HepG2 (cell line): ENCODE results near the gene ACAP2. TPM values are rescaled to one million over a fixed set of nuclear protein-coding genes. Genes with fewer than 3 reads are reported as not detected.

ENCODE experiments used
- ATAC-seq: fragments of 200-7000 bp; cut with Tn5 transposase; 3 replicates; pipeline ENCODE4 v1.9.1; 2020; ENCODE audit warnings: mild to moderate bottlenecking, moderate library complexity
- BruUV-seq: library from RNA; stranded (reverse); fragments of 400-500 nt; replicated peaks from 2 replicates; lab custom pipeline; 2021; lab: Mats Ljungman, UMichigan
- CTCF ChIA-PET: fragments of 300-600 bp; formaldehyde crosslinking; extraction: SDS; loops from one replicate; lab custom pipeline; 2021; ENCODE audit warnings: low total read pairs, inconsistent platforms, low intra/inter-chr PET ratio; lab: Yijun Ruan, JAX
- POLR2A ChIA-PET: fragments of 350-600 bp; sonication (Branson Sonifier 250); formaldehyde crosslinking; loops from one replicate; lab custom pipeline; 2020; ENCODE audit warnings: antibody characterized with exemption, inconsistent platforms; lab: Yijun Ruan, JAX
- DNase-seq: peaks from one replicate; pipeline ENCODE4 v3.0.0-alpha.2; 2015; ENCODE audit warnings: low spot score
- FAIRE-seq: peaks from 3 replicates; lab custom pipeline; 2011; peaks lifted over from hg19 to GRCh38; lab: Jason Lieb, UNC
- H2AFZ ChIP-seq: one replicate; pipeline ENCODE4 v1.6.1; 2011; ENCODE audit warnings: low read length, inconsistent platforms
- H3K27ac ChIP-seq: fragments of 300-600 bp; 3 replicates; pipeline ENCODE4 v1.8.0; 2011; ENCODE audit warnings: mixed run types, mild to moderate bottlenecking, mixed read lengths, low read length, inconsistent platforms; ENCODE audit not compliant: insufficient read depth; ENCODE audit errors: extremely low read length
- H3K27me3 ChIP-seq, 2 experiments: fragments of 200-600 bp in 1 of 2; 2 replicates in 1 of 2; 3 replicates in 1 of 2; pipeline versions ENCODE4 v1.6.0 to v1.8.0; 2011; ENCODE audit warnings: low read length in 2 of 2, mild to moderate bottlenecking in 2 of 2, moderate library complexity in 2 of 2, inconsistent platforms in 1 of 2; ENCODE audit not compliant: insufficient read depth in 2 of 2, control insufficient read depth in 1 of 2
- H3K36me3 ChIP-seq, 2 experiments: fragments of 200-600 bp in 1 of 2; replicated peaks in 1 of 2; 2 replicates in 1 of 2; 3 replicates in 1 of 2; pipeline versions ENCODE4 v1.5.1 to v1.8.0; 2011; ENCODE audit warnings: low read length in 2 of 2, inconsistent platforms in 1 of 2; ENCODE audit not compliant: insufficient read depth in 2 of 2, control insufficient read depth in 1 of 2
- H3K4me1 ChIP-seq: 2 replicates; pipeline ENCODE4 v1.5.1; 2012; ENCODE audit warnings: low read length, inconsistent platforms; ENCODE audit not compliant: insufficient read depth
- H3K4me2 ChIP-seq: 2 replicates; pipeline ENCODE4 v1.6.0; 2011; ENCODE audit warnings: low read depth, low read length, inconsistent platforms
- H3K4me3 ChIP-seq, 3 experiments: fragments of 200-600 bp in 1 of 3; sonication (generic), shearing (Covaris generic) in 1 of 3; replicated peaks in 1 of 3; 2 replicates each; pipeline ENCODE4 v1.5.1; 2011 to 2016; ENCODE audit warnings: low read length in 3 of 3, inconsistent platforms in 2 of 3, low read depth in 2 of 3, mild to moderate bottlenecking in 2 of 3, control low read depth in 1 of 3, mixed read lengths in 1 of 3; ENCODE audit not compliant: insufficient read depth in 1 of 3
- H3K79me2 ChIP-seq: one replicate; pipeline ENCODE4 v1.6.1; 2011; ENCODE audit warnings: low read length, inconsistent platforms; ENCODE audit not compliant: insufficient read depth
- H3K9ac ChIP-seq: 2 replicates; pipeline ENCODE4 v1.6.0; 2011; ENCODE audit warnings: mild to moderate bottlenecking, low read depth, low read length, inconsistent platforms; ENCODE audit not compliant: insufficient read depth
- H3K9me3 ChIP-seq: 2 replicates; pipeline ENCODE4 v1.5.1; 2012; ENCODE audit warnings: mild to moderate bottlenecking, low read length
- H4K20me1 ChIP-seq: 2 replicates; pipeline ENCODE4 v1.6.0; 2011; ENCODE audit warnings: inconsistent platforms, mild to moderate bottlenecking, low read length, moderate library complexity; ENCODE audit not compliant: insufficient read depth
- HNRNPUL1 ChIP-seq: fragments of 200-400 bp; formaldehyde crosslinking; IDR thresholded peaks from 2 replicates; pipeline ENCODE4 v1.6.1; 2017; ENCODE audit warnings: low read depth, mild to moderate bottlenecking, low read length, moderate library complexity
- NR2F6 ChIP-seq, 2 experiments: IDR thresholded peaks; 2 replicates each; pipeline ENCODE4 v1.6.1; 2016; ENCODE audit warnings: antibody characterized with exemption in 1 of 2, mild to moderate bottlenecking in 1 of 2
- PHF21A ChIP-seq: sonication (generic); formaldehyde crosslinking; IDR thresholded peaks from 2 replicates; pipeline ENCODE4 v1.5.0; 2020; ENCODE audit warnings: mild to moderate bottlenecking, missing genetic modification reagents
- SALL1 ChIP-seq: sonication (generic); formaldehyde crosslinking; IDR thresholded peaks from 2 replicates; pipeline ENCODE4 v1.8.0; 2022; ENCODE audit warnings: mild to moderate bottlenecking, missing genetic modification reagents
- SMARCE1 ChIP-seq: fragments of 450-650 bp; IDR thresholded peaks from 2 replicates; pipeline ENCODE4 v1.6.1; 2017; ENCODE audit warnings: borderline replicate concordance
- TFDP1 ChIP-seq: IDR thresholded peaks from 2 replicates; pipeline ENCODE4 v1.6.1; 2016; ENCODE audit warnings: missing compliant biosample characterization, missing genetic modification reagents, borderline replicate concordance
- TFE3 ChIP-seq: IDR thresholded peaks from 2 replicates; pipeline ENCODE4 v1.6.1; 2016
- WGBS: methylation state at CpG from one replicate; pipeline ENCODE4 v1.1.6; 2017; ENCODE audit warnings: low lambda C conversion rate; 5-methylcytosine and 5-hydroxymethylcytosine counted together
- in situ Hi-C: cut with HindIII; loops from 2 replicates; pipeline ENCODE4 v1.10.0; 2017; ENCODE audit warnings: low pct_unique_long_range_greater_than_20kb; ENCODE audit not compliant: extremely low pct_ligation_motif_present
- intact Hi-C: fragments of 100-400 bp; cut with micrococcal nuclease; formaldehyde crosslinking; loops from one replicate; pipeline ENCODE4 v1.10.0; 2022; ENCODE audit not compliant: unreplicated experiment
- polyA plus RNA-seq, 8 experiments: library from polyadenylated mRNA; depleted of rRNA in 3 of 8; stranded (reverse) in 7 of 8; unstranded in 1 of 8; fragments of >200 nt; fragmentation: Illumina TruSeq in 4 of 8; extraction: Trizol in 4 of 8; gene quantifications; 2 replicates each; pipeline versions ENCODE4 v1.2.1 to v1.2.3, GENCODE V29; 2011 to 2016; ENCODE audit warnings: low read depth in 4 of 8, missing spikeins in 1 of 8, mixed read lengths in 1 of 8; ENCODE audit not compliant: insufficient read depth in 1 of 8
- total RNA-seq, 5 experiments: library from RNA; depleted of rRNA; stranded (reverse); fragments of >200 nt; fragmentation: Illumina TruSeq; extraction: Trizol; gene quantifications; 2 replicates each; pipeline ENCODE4 v1.2.3, GENCODE V29; 2016; ENCODE audit warnings: low read depth in 1 of 5

ACAP2 gene
- total and polyA plus RNA-seq, 2 of the 13 experiments (the other 11 are each of a cell fraction or from before 2014, with no cell fraction given): 7.3 to 23.9 TPM

- H2AFZ ChIP-seq: no peak overlapping the region
- 95% methylated on average over 22 of the region's 24 CpGs for WGBS
- no peak overlapping the region for H3K9ac ChIP-seq
- H3K4me3 ChIP-seq: no peak overlapping the region
- peaks cover 1 to 6% of the 10 kb centered on the region in 2 experiments; a peak in 2 of 5 replicates for H3K36me3 ChIP-seq
- TF ChIP-seq NR2F6 (IDR thresholded peaks at IDR 0.05) (no peak), NR2F6 (CRISPR knock-in tag; IDR thresholded peaks at IDR 0.05) (no peak), SMARCE1 (no peak), TFDP1 (CRISPR knock-in tag) (no peak), HNRNPUL1 (no peak), TFE3 (no peak), SALL1 (no peak), PHF21A (CRISPR knock-in tag) (no peak)
- CTCF ChIA-PET: no interaction called here
- H3K9me3 ChIP-seq: no peaks in the 10 kb centered on the region
- intact Hi-C loops (no loop called here), in situ Hi-C loops (no loop called here)
- H4K20me1 ChIP-seq: no peaks in the 10 kb centered on the region
- H3K27ac ChIP-seq: no peak overlapping the region
- ATAC-seq (no peak), DNase-seq (no peak), FAIRE-seq (no peak)
- BruUV-seq: no TSS peak
- no peak overlapping the region for H3K4me2 ChIP-seq
- no peaks in the 10 kb centered on the region for H3K4me1 ChIP-seq
- peaks cover 7% of the 10 kb centered on the region for H3K79me2 ChIP-seq
- POLR2A ChIA-PET: no interaction called here
- H3K27me3 ChIP-seq: no peaks in the 10 kb centered on the region
These were observed 195.5 kb downstream of the ACAP2 start for GRCh38 chr3:195247086-195247862.
